ENCODE measurements around the gene HSPA8. TPM values are rescaled to one million over a fixed set of nuclear protein-coding genes. Genes with fewer than 3 reads are reported as not detected.
A peak's percentile ranks its signal among the peaks of the same experiment; 100 is the strongest.

HSPA8 gene
- total RNA-seq, 3 donors from 2014 or later = 496 to 909 (median 797) TPM

GRCh38 chr11:123054301-123055065 lies 7.5 kb downstream of the HSPA8 start:
- Histone ChIP-seq H3K4me1 (ENCODE audit: low read depth) (peaks cover 19% of the 10 kb centered on the region), H3K36me3 (ENCODE audit: low read depth) (no peaks in the 10 kb centered on the region), H3K4me3 (no peak overlapping the region), H3K9me3 (no peaks in the 10 kb centered on the region)
- ATAC-seq (peak; percentile 86), DNase-seq (peak in 1 of 3 donors; percentile 41)
- intact Hi-C loops (cut with DNase I, micrococcal nuclease) = no loop called here
- no peak for TF ChIP-seq CTCF (IDR thresholded peaks at IDR 0.05)

- DNase-seq (no peak), ATAC-seq (no peak)
These were observed 8.8 kb downstream of the HSPA8 start for GRCh38 chr11:123052901-123053721.

GRCh38 chr11:123051634-123052033 lies 10.3 kb downstream of the HSPA8 start:
- H3K4me3 ChIP-seq = no peak overlapping the region
- intact Hi-C loops (cut with DNase I, micrococcal nuclease) = no loop called here
- peaks cover 2% of the 10 kb centered on the region for H3K4me1 ChIP-seq (ENCODE audit: low read depth)
- no peaks in the 10 kb centered on the region for H3K36me3 ChIP-seq (ENCODE audit: low read depth)
- no peak for TF ChIP-seq CTCF (IDR thresholded peaks at IDR 0.05)
- ATAC-seq = no peak
- no peaks in the 10 kb centered on the region for H3K9me3 ChIP-seq
- no peak for DNase-seq

More at GRCh38 chr11:123052901-123053721, 8.8 kb downstream of the HSPA8 start:
- Histone ChIP-seq H3K4me1 (ENCODE audit: low read depth) (peaks cover 7% of the 10 kb centered on the region), H3K9me3 (no peaks in the 10 kb centered on the region), H3K36me3 (ENCODE audit: low read depth) (no peaks in the 10 kb centered on the region), H3K4me3 (no peak overlapping the region)
- TF ChIP-seq CTCF (IDR thresholded peaks at IDR 0.05) = no peak
- intact Hi-C loops (cut with DNase I, micrococcal nuclease) = no loop called here

- no peak for ATAC-seq
- DNase-seq = no peak
- no peak for TF ChIP-seq CTCF (IDR thresholded peaks at IDR 0.05)
- Histone ChIP-seq H3K4me1 (ENCODE audit: low read depth) (peaks cover 2% of the 10 kb centered on the region), H3K4me3 (no peak overlapping the region), H3K36me3 (ENCODE audit: low read depth) (no peaks in the 10 kb centered on the region), H3K9me3 (no peaks in the 10 kb centered on the region)
- intact Hi-C loops (cut with DNase I, micrococcal nuclease) = no loop called here
These were observed 10.8 kb downstream of the HSPA8 start for GRCh38 chr11:123051146-123051545.

GRCh38 chr11:123047947-123048293 lies 14.0 kb downstream of the HSPA8 start:
- Histone ChIP-seq H3K9me3 (no peaks in the 10 kb centered on the region), H3K4me3 (no peak overlapping the region), H3K4me1 (ENCODE audit: low read depth) (no peaks in the 10 kb centered on the region), H3K36me3 (ENCODE audit: low read depth) (no peaks in the 10 kb centered on the region)
- TF ChIP-seq CTCF (IDR thresholded peaks at IDR 0.05) = no peak
- DNase-seq (no peak), ATAC-seq (no peak)
- intact Hi-C loops (cut with DNase I, micrococcal nuclease) = no loop called here
